HG03196 (cell line): Measurements from ENCODE around the gene PLD4.
A peak's percentile ranks its signal among the peaks of the same experiment; 100 is the strongest.
"Not testable (repeated sequence)": the region's sequence is repeated elsewhere in the genome, so short reads cannot be mapped to it uniquely, and the experiment has no call there.

Experiments used
- ATAC-seq: cut with Tn5 transposase; IDR thresholded peaks from one replicate; pipeline ENCODE4 v1.9.1; 2021; ENCODE audit not compliant: unreplicated experiment

The PLD4 gene

GRCh38 chr14:104898195-104898558 is 26.5 kb upstream of the PLD4 start:
- ATAC-seq: no peak

GRCh38 chr14:104898870-104899510 is 25.7 kb upstream of the PLD4 start:
- no peak for ATAC-seq

- ATAC-seq: no peak
These were observed 24.9 kb upstream of the PLD4 start for GRCh38 chr14:104899781-104900180.

- no peak for ATAC-seq
These were observed 23.8 kb upstream of the PLD4 start for GRCh38 chr14:104900639-104901512.

- no peak for ATAC-seq
These were observed 20.7 kb upstream of the PLD4 start for GRCh38 chr14:104903990-104904389.

- ATAC-seq: not testable (repeated sequence)
These were observed 19.8 kb upstream of the PLD4 start for GRCh38 chr14:104904650-104905578.

- not testable (repeated sequence) for ATAC-seq
These were observed 19.1 kb upstream of the PLD4 start for GRCh38 chr14:104905579-104905933.

GRCh38 chr14:104908303-104908702 is 16.4 kb upstream of the PLD4 start:
- no peak for ATAC-seq

- no peak for ATAC-seq
These were observed 12.6 kb upstream of the PLD4 start for GRCh38 chr14:104912053-104912452.

GRCh38 chr14:104913435-104913834 is 11.2 kb upstream of the PLD4 start:
- no peak for ATAC-seq

GRCh38 chr14:104917116-104917515 is 7.6 kb upstream of the PLD4 start:
- no peak for ATAC-seq

GRCh38 chr14:104917993-104918392 is 6.7 kb upstream of the PLD4 start:
- no peak for ATAC-seq

GRCh38 chr14:104919152-104919992 is 5.3 kb upstream of the PLD4 start:
- not testable (repeated sequence) for ATAC-seq

- no peak for ATAC-seq
These were observed 4.7 kb upstream of the PLD4 start for GRCh38 chr14:104919993-104920315.

- ATAC-seq: no peak
These were observed 849 bp upstream of the PLD4 start for GRCh38 chr14:104923640-104924420.

- no peak for ATAC-seq
These were observed 655 bp downstream of the PLD4 start for GRCh38 chr14:104925214-104925854.

GRCh38 chr14:104925855-104926609 is 1.4 kb downstream of the PLD4 start:
- ATAC-seq: peak; percentile 2

GRCh38 chr14:104926619-104927431 is 2.1 kb downstream of the PLD4 start:
- ATAC-seq: peak; percentile 68
